C4-2B (cell line): ENCODE data around the gene PTPRN2.

ENCODE experiments used
- CTCF ChIP-seq: fragments of 450-650 bp; conservative IDR thresholded peaks from 2 replicates; pipeline ENCODE4 v1.5.1; 2017; ENCODE audit warnings: mild to moderate bottlenecking
- ZFX ChIP-seq: fragments of 450-650 bp; IDR thresholded peaks from 2 replicates; pipeline ENCODE4 v1.6.1; 2017

- TF ChIP-seq CTCF (no peak), ZFX (no peak)
Observed at GRCh38 chr7:157513162-157513621, 1074.4 kb downstream of the PTPRN2 start.
